Glomerular visceral epithelial cell (primary cell): Measurements from ENCODE around the gene FUT2.
"Not testable (repeated sequence)": the region's sequence is repeated elsewhere in the genome, so short reads cannot be mapped to it uniquely, and the experiment has no call there.

ENCODE experiments used
- DNase-seq: peaks from one replicate; pipeline ENCODE4 v3.0.0-alpha.2; 2016; ENCODE audit errors: extremely low spot score

Gene FUT2

DNA sequence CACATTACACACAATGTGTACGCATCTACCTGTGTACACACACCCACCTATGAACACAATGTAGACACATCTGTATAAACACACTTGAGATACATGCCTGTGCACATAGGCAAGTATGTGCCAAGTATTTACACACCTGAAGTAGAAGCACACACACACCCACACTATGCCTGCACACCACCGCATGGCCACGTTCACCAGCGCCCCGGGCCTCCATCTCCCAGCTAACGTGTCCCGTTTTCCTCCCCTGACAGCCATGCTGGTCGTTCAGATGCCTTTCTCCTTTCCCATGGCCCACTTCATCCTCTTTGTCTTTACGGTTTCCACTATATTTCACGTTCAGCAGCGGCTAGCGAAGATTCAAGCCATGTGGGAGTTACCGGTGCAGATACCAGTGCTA, 6.9 kb downstream of the FUT2 start:
- DNase-seq: no peak

DNA sequence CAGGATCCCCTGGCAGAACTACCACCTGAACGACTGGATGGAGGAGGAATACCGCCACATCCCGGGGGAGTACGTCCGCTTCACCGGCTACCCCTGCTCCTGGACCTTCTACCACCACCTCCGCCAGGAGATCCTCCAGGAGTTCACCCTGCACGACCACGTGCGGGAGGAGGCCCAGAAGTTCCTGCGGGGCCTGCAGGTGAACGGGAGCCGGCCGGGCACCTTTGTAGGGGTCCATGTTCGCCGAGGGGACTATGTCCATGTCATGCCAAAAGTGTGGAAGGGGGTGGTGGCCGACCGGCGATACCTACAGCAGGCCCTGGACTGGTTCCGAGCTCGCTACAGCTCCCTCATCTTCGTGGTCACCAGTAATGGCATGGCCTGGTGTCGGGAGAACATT, 7.5 kb downstream of the FUT2 start:
- DNase-seq: no peak

DNA sequence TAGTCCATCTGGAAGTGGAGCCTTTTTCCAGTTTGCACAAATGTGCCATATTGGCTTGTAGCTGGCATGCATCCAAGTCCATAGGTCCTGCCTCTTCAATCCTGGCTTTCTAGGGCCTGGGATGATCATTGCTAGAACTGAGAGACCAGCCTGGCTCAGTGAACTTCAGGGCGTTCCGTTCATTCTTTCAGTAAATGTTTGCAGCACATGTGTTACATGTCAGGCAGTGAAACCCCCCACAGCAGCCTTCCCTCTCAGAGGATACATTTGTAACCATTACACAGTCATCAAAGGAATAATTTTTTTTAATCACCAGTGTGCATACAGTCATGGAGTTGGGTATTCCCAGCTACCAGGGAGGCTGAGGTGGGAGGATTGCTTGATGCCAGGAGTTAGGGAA, 9.7 kb downstream of the FUT2 start:
- DNase-seq: no peak

DNA sequence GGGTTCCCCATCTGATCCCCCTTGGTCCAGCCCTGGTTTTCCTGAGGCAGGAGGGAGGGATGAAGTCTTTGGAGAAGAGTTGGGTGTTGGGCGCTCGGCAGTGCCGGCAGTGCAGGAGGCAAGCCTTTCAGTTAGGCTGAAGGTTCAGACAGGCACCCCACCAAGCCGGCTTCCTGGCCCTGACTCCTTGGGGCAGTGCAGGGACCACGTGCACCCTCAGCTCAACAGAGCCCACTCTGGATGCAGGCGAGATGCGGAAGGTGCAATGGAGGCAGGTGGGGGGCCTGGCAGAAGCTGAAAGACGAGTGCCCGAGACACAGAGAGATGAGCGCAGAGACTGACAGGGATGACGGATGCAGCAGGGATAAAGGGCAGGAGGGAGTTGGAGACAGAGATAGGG, 12.7 kb downstream of the FUT2 start:
- no peak for DNase-seq

DNA sequence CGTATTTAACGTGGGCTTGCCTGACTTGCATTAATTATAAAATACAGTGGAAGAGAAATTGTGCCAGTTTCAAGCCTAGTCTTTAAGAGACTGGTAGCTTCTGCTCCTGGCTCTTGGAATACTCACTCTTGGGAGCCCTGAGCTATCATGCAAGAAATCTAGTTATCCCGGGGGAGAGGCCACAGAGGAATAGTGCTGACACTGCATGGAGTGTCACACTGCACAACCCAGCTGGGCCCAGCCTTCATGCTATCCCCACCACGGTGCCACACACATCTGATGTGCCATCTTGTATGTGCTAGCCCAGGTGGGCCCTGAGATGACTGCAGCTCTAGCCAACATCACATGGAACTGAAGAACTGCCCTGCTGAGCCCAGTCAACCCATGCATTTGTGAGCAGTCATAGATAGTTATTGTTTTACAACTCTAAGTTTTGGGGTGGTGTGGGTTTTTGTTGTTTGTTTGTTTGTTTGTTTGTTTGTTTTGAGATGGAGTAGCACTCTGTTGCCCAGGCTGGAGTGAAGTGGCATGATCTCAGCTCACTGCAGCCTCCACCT, 15.4 kb downstream of the FUT2 start:
- no peak for DNase-seq

DNA sequence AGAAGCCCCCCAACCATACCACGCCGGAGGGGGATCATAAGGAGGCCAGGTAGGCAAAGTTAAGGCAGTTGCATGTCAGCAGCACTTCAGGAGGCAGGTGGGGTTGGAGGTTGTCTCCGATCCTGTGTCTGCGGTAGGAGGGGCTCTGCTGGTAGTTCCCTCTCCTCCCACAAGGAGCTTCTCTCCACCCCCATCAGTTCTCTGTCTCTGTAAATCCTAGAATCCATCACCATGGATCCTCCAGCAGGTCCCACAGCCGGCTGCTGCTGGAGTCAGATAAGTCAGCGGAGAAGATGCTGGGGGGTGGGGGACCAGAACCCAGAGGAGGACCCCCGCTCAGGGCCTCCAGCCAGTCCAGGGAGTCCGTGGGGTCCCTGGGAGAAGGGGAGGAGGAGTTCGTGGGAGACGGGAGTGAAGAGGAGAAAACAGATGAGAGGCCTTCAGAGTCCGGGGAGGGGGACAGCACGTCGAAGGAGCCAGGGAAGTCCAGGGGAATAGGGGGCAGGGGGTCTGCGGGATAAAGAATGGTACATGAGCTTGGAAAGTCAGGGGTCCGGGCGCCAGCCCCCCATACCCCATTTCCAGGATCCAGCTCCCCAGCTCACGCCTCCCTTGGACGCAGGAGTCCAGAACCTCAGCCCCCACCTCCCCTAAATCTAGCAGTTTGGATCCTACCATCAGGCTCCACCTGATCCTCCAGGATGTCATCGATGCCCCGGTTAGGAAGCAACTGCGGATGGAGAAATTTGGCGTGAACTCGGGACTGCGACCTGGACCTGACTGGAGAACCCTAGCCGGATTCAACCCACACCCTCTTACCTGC, 17.5 kb downstream of the FUT2 start:
- peak; percentile 36 for DNase-seq

DNA sequence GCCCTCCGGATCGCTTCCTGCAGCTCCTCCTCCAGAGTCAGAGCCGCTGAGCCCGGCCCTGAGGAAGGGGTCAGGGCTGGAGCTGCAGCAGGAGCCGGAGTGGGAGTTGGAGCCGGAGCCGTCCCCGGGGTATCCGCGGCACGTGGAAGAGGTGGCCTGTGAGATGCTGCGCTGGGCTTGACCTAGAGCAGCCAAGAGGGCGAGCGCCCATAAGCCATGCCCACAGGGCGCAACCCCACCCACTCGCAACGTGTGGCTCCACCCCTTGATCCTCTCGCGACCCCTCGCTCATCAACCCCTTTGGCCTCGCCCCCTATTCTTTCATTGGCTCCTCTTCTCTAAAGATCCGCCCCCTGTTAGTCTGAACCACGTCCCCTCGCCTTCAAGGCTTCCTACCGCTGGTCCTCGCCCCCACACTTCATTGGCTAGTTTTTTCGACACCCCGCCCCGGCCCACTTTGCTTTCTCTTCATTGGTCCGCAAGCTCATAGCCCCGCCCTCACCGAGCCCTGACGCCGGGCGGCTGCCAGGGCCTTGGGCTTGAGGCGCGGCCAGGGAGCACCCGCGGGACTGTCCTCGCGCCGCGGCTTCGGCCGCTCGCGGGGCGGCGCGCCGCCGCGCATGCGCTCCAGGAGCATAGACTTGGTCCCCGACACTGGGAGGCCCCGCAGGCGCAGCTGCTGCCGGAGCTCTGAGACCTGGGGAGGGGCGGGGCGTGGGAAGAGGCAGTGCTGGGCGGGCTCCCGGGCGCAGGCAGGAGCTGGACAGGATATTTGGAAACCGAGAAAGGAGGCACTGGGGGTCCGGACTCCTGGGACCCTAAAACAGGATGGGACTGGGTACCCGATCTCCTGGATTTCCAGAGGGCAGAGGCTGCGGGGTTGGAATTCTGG, 18.3 kb downstream of the FUT2 start:
- peak; percentile 100 for DNase-seq

DNA sequence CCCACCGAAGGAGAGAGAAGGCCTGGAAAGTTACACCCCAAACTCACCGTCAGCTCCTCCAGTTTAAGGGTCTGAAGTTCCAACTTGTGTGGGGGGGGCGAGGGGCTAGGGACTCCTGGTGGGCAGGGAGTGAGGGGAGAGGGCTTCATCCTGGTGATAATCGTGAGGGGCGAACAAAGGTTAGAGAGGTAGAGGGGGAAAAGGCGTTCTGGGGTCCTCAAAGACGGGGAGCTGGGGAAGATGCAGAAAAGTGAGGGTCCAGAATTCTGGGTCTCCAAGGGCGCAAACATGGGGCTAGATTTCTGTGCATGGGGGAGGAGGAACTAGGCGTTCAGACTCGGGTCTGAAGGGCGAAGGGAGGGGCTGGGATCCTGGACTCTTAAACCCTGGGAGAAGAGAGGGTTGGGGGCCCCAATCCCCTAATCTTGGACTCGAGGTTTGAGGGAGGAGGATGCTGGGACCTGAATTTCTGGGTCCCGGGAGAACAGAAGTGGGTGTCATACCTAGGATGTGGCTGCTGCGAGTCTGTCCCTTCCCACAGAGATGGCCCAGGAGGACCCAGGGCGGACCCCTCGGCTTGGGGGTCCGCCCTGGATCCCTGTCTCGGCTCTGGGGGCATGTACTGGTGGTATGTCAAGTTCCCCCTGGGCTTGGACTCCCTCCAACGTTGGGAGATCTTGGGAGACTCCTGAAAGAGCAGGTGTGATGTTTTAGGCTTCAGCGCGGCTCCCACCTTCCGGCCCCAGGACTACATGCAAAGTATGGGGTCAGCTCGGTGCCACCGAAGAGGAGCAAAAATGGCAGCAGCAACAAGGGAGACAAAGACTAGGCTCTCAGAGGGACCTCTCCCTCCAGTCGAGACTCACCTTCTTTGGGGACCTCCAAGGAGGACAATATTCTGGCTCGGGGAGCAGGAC, 19.2 kb downstream of the FUT2 start:
- DNase-seq: no peak

DNA sequence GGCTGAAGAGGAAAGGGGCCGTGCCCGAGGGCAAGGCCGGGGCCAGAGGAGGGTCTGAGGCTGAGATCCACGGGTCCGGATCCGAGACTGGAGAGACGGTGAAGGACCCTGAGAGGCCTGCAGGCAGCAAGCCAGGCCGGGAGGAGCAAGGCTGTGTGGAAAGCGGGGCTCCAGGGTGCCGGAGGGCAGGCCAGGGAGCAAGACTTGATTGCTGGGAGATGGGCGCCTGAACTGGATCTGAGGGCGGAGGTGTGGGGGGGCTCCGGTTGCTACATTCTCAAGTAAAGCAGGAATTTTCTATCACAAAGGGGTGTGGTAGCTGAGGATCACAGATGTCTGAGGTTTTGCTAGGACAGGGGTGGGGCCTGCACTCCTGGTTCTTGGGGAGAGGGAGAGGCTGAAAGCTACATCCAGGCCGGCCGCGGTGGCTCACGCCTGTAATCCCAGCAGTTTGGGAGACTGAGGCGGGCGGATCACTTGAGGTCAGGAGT, 20.0 kb downstream of the FUT2 start:
- DNase-seq: no peak

DNA sequence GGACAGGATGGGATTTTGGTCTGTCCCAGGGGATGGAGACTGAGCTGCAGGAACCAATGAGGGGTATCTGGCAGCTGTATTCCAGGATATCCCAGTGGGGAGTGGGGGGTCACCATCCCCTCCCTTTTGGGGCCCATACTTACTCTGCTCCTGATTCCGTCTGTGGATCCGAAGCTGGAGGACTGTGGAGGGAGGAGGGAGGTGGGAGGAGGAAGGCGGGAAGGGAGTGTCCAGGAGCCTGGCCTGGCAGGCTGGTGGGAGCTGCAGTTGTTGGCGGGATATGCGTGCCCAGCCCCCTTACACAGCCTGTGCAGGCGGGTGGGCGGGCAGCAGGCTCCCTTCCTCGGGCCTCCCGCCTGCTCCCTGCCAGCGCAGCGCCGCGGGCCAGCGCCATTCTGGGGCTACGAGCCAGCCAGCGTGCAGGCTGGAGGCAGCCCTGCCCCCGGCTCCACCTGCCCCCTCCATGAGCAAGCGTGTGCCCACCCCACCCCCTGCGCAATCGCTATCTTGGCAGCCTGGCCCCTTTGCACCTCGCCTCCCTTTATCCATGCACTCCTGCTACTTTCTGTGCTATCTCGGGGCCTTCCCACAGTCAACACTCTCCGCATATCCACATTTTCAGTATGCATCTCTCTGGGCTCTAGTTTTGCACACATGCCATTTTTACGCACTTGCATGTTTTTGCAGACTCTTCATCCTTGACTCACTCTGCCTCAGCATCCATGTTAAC, 21.0 kb downstream of the FUT2 start:
- no peak for DNase-seq

DNA sequence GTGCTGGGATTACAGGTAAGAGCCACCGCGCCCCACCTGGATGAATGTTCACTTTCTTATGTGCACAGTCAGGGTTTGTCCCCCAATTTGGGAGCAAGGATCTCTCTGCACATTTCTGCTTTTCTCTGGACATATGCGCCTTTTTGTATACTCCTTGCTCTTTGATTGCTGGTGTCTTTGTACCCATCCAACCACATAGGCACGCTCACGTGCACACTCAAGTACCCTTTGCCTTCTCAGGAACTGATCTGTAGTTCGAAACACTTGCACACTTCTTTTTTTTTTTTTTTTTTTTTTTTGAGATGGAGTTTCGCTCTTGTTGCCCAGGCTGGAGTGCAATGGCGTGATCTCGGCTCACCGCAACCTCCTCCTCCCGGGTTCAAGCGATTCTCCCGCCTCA, 22.3 kb downstream of the FUT2 start:
- DNase-seq: not testable (repeated sequence)

DNA sequence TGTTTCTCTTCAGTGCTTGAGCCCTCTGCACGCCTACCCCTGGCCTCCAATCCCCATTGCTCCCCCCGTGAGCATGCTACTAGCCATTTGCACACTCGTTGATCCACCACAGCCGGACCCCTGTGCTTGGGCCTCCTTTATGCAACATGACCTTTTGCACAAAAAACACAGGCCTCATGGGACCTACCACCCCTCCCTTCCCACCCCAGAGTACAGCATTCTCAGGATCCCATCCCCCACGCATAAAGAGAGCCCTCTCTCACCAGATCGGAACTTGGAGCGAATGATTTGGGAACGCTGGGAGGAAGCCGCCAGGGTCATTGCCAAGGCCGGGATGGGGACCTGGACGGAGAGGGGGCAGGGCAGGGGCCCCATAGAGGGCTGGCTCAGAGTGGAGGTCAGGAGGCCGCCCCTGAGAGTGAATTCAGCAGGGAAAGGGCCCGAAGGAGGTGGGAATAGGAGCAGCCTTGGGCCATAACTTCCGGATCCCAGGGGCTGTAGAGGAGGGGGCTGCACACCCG, 23.0 kb downstream of the FUT2 start:
- DNase-seq: no peak

DNA sequence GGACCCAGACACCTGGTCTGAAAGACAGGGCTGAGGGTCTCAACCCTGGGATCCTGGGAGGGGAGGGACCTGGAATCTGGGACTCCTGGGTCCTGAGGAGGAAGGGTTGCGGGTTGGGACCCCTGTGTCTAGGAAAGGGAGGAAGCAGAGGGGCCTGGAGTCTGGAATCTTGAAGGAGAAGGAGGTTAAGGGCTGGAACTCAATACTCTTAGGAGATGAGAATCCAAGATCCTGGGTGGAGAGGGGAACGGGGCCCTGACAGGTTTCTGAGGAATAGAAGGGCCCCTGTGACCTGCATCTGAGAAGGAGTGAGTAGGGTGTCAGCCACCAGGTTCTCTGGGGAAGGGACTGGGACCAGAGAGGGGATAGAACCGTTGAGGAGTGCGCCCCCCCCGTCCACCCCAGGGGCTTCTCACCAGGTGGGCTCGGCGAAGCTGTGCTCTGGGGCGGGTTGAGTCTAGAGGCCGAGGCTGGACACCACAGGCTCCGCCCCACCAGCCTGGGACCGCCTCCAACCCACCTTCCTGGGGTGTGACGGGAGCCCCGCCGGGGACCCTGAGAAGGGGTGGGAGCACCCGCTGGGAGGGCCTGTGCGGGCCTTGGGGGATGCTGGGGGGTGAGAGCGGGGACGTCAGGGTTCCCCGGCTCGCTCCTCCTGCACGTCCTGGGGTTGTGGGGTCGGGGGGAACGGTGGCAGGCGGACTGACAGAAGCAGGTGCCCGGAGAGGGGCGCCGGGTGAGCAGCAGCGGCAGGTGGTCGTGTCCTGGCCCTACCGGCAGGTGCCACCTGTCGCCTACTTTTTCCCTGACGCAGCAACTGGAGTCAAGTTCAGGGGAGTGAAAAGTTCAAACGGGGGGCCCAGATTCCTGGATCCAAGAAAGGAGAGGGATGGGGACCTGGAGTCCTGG, 23.7 kb downstream of the FUT2 start, which contains the start of gene MAMSTR:
TSS of gene MAMSTR (minus strand) at position 463 of the 909 bp plus-strand sequence. CDS start 694 bp downstream, outside the sequence.
- DNase-seq: no peak

DNA sequence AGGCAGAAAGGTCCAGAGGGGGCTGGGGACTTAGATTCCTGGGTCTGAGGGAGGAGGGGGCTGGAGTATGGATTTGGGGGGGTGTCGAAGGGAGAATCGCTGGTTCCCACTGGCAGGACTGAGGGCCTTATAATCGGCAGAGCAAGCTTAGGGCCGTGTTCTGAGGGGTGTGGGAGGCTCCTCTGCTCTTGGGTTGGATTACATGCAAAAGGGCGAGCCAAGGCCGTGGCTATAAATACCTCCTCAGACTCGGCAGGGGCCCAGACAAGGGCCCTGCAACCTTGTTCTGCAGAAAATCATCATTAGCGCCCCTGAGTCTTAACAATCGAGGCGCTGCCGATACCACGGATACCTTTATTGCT, 24.5 kb downstream of the FUT2 start:
- no peak for DNase-seq

DNA sequence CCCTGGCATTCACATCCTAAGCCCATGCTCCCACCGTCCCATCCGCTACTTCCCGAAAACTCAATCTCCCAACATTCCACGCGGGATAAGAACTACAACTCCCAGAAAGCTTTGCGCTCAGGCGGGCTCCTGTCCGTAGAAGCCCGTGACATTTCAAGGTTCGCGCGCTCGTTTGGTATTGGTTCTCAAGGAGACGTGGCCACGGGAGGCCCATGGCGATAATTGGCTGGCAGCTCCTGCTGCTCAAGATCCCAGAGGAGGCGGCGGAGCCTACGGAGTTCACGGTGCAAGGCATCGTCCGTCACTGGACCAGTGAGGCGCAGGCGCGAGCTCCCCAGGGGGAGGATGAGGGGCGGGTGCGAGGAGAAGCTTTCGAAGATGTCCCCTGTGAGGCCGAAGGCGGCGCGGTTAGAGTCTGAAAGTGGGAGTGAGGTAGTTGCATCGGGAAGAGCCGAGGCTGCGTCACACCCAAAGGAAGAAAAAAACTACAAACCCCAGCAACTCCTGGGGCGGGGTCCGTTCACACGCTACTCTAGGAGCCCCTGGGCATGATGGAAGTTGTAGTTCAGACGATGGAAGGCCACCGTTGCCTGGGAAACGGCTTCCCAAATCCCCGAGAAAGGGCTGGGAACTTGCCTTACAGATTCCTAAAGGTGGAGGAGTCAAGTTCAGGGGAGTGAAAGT, 25.0 kb downstream of the FUT2 start:
- DNase-seq: peak; percentile 98

DNA sequence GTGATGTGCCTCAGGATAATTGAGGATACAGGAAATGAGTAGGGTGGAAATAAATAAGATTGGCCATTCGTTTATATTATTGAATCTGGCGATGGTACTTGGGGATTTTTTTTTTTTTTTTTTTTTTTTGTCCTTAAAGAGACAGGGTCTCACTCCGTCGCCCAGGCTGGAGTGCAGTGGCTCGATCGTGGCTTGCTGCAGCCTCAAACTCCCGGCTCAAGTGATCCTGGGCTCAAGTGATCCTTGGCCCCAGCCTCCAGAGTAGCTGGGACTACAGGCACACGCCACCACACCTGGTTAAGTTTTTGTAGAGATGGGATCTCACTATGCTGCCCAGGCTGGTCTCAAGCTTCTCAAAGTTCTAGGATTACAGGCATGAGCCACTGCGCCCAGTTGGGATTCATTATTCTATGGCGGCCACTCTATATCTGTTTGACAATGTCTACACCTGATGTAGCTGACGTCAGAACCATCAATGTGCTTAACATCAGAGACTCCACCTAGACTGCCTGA, 26.5 kb downstream of the FUT2 start:
- DNase-seq: no peak

DNA sequence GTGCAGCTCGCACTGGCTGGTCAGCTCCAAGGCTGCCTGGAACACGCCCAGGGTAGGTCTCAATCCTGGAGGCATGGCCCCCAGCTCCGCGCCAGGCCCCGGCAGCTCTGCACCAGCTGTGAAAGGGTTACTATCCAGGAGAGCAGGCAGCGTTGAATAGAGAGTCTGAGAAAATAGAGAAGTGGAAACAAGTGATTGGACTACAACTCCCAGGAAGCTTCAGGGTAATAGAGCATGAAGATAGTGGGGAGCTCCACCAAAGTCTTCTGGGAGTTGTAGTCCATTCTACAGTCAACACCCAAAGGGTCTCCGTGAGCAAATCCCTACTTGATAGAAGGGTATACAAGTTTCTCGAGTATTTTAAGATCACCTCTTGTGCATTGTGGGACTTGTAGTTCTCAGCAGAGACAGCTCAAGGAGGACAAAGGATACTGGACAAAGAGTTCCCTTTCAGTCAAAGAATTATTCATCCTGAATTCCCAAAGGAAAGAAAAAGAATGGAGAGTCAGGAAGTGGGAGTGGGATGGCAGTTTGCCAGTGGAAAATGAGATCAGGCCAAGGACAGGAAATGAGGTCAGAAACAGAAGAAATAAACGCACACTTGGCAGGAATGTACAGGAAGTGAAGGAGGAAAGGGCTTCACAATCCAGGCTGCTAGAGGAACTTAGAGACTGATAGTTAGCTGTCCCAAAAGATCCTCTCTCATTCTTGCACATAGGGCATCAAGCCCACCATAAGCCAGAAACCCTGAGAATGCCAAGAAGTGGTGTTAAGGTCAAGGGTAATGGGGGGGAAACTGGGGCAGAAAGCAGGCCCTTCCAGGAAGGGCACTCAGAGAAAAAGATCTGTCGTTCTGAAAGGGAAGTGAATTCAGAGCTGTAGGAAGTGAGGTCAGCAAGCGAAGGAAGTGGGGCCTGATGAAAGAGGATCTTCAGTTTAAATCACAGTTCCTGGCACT, 29.3 kb downstream of the FUT2 start:
- peak; percentile 76 for DNase-seq
